Rectal smooth muscle tissue (tissue), 1 donor: Measurements from ENCODE around the gene MCC.

Experiments used
- H3K27ac ChIP-seq: one replicate; pipeline ENCODE4 v1.7.0; 2013; ENCODE audit warnings: low read depth, low read length, inconsistent platforms
- H3K27me3 ChIP-seq: one replicate; pipeline ENCODE4 v1.7.0; 2013; ENCODE audit warnings: low read length; ENCODE audit not compliant: control insufficient read depth, insufficient read depth
- H3K36me3 ChIP-seq: one replicate; pipeline ENCODE4 v1.7.0; 2013; ENCODE audit warnings: low read length; ENCODE audit not compliant: control insufficient read depth, insufficient read depth
- H3K4me1 ChIP-seq: one replicate; pipeline ENCODE4 v1.7.0; 2013; ENCODE audit warnings: low read length; ENCODE audit not compliant: control insufficient read depth, insufficient read depth
- H3K4me3 ChIP-seq: one replicate; pipeline ENCODE4 v1.7.0; 2013; ENCODE audit warnings: low read length
- H3K9ac ChIP-seq: one replicate; pipeline ENCODE4 v1.7.0; 2013; ENCODE audit warnings: low read length

Gene MCC

DNA sequence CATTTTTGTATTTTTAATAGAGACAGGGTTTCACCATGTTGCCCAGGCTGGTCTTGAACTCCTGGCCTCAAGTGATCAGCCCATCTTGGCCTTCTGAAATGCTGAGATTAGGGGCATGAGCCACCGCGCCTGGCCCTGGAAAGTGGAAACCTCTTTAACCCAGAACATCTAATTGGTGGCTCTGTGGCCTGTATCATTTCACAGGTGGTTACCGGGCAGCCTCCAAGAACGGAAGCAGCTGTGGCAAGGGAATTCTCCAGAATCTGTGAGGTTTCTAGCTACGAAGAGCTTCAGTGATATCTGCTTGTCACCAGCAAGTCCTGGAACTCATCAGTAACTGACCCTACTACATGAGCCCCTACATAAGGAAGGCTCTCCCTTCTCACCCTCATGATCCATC is 316.7 kb downstream of the MCC start:
- H3K27me3 ChIP-seq = no peaks in the 10 kb centered on the region
- H3K27ac ChIP-seq = no peak overlapping the region
- H3K4me3 ChIP-seq = no peak overlapping the region
- H3K9ac ChIP-seq = no peak overlapping the region
- no peaks in the 10 kb centered on the region for H3K36me3 ChIP-seq
- H3K4me1 ChIP-seq = no peaks in the 10 kb centered on the region

DNA sequence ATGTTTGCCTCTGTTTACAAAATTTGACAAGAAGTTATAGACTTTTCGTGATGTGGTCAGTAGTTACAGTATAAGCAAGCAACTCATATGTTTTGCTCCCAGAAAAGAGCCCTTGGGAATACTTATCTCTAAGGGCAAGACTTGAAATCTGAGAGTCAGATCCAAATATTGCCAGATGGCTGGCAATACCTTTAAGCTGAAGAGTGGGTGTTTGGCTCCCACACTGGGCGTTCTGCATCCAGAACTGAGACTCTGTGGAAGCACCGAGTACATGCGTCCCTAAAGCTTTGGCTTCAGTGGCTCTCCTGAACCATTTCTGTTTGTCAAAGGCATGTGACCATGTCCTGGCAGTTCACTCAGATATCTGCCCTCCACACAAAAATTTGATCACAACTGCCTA is 317.5 kb downstream of the MCC start:
- Histone ChIP-seq H3K9ac (no peak overlapping the region), H3K27ac (no peak overlapping the region), H3K27me3 (no peaks in the 10 kb centered on the region), H3K4me3 (no peak overlapping the region), H3K4me1 (no peaks in the 10 kb centered on the region), H3K36me3 (no peaks in the 10 kb centered on the region)

DNA sequence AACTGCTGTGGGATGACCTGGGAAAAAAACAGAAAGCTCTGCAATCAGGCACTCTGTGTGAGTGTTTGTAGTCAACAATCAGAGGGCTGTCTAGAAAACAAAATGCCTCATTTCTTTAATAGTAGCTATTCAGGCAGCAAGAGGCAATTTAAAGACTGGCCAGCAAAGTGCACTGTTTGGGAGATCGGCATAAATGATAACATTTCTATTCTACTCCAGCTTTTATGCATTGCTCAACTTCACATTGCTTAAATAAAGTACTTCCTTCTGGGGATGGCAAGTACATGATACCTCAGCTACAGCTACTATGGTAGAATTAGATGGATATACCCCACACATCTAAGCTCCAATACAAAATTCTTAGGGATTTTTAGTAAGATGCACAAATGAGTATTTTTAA is 318.5 kb downstream of the MCC start:
- Histone ChIP-seq H3K27me3 (no peaks in the 10 kb centered on the region), H3K4me1 (no peaks in the 10 kb centered on the region), H3K27ac (no peak overlapping the region), H3K4me3 (no peak overlapping the region), H3K9ac (no peak overlapping the region), H3K36me3 (no peaks in the 10 kb centered on the region)

DNA sequence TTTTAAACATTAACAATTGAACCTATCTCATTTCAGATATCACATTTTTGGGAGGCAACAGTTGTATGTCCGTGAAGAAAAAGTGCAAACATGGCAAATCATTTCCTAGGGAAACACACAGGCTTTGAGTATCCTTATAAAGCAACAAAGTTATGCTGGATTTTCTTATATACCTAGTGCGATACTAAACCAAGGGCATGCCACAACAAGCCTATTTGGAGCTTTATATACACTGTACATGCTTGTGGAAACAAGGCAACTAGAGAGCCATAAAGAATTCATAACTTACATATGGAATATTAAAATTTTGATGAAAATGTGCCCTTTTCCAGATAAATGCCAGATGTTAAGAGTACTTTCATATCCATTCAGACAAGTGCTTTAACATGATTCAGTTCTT is 320.3 kb downstream of the MCC start:
- H3K4me3 ChIP-seq = no peak overlapping the region
- H3K36me3 ChIP-seq = no peaks in the 10 kb centered on the region
- no peak overlapping the region for H3K27ac ChIP-seq
- H3K4me1 ChIP-seq = no peaks in the 10 kb centered on the region
- no peaks in the 10 kb centered on the region for H3K27me3 ChIP-seq
- H3K9ac ChIP-seq = no peak overlapping the region

DNA sequence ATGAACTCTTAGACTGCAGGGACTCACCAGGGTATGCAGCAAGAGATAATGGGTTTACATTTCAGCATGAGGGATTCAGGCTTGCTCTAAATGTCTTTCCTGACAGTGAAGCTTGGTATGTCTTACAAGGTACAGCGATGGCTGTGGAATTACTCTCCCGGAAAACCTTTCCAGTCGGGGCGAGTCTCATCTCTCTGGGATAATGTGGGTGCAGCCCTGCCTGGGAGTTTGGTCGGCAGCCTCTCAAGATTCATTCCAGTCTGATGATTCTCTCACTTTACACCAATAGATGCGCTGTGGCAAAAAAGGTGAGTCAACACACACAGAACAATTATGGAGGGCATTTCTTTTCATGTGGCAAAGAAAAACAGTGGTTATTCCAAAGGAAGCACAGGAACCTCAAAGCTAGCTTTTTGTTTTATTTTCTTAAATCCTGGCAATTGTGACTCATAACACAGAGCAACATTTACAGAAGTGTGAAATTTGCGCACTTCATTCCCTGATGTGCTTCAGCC is 321.3 kb downstream of the MCC start:
- no peaks in the 10 kb centered on the region for H3K4me1 ChIP-seq
- no peaks in the 10 kb centered on the region for H3K27me3 ChIP-seq
- H3K9ac ChIP-seq = no peak overlapping the region
- no peak overlapping the region for H3K4me3 ChIP-seq
- H3K27ac ChIP-seq = no peak overlapping the region
- H3K36me3 ChIP-seq = no peaks in the 10 kb centered on the region

DNA sequence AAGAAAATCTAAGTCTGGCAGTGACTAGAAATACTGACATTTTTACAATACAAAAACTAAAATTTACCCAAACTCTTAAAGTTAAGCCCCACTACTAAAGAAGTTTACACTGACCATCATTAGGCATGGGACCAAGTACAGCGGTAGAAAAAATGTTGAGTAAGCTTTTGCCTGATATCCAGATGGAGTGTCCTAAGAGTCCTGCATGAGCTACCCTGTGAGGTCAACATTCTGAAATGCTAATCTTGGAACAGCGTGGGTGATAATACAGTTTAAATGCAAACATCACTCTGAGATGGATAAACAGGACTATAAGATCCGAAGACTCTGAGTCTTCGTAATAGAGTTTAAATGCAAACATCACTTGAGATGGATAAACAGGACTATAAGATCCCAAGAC is 322.0 kb downstream of the MCC start:
- Histone ChIP-seq H3K4me3 (no peak overlapping the region), H3K9ac (no peak overlapping the region), H3K27me3 (no peaks in the 10 kb centered on the region), H3K36me3 (no peaks in the 10 kb centered on the region), H3K4me1 (no peaks in the 10 kb centered on the region), H3K27ac (no peak overlapping the region)

DNA sequence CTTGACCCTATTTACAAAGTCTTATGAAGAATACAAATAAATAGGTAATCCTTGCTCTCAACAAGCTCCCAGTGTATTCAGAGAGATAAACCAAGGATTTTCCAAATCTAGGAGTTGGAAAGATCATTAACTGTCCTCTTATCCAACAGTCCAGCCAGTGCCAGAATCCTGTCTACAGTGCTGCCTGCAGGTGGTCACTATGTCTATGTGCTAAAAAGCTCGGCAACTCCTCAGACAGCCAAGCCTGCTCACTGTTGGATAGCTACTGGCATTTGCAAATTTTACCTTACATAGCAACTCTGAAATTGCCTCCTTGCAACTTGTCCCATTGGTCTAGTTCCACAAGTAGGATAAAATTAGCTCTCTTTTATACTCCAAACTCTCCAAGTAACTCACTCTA is 324.2 kb downstream of the MCC start:
- no peaks in the 10 kb centered on the region for H3K36me3 ChIP-seq
- no peaks in the 10 kb centered on the region for H3K27me3 ChIP-seq
- H3K4me3 ChIP-seq = no peak overlapping the region
- no peak overlapping the region for H3K9ac ChIP-seq
- H3K4me1 ChIP-seq = no peaks in the 10 kb centered on the region
- H3K27ac ChIP-seq = no peak overlapping the region

DNA sequence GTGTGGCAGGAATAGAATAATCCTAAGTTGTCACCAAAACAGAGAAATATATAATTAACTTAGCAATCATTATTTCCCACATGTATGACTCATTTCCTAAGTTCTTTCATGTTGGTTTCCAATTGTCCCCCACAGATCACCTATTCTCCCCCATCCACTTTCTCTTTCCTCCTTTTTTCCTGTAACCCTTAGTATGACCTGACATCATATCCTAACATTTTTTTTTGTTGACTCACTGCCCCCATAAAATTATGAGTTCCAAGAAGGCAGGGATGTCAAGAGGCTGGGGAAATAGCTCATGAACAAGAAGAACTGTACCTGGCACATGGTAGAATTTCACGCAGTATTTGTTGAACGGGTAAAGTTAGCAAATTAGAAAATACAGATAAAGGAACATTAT is 324.9 kb downstream of the MCC start:
- Histone ChIP-seq H3K27ac (no peak overlapping the region), H3K4me1 (no peaks in the 10 kb centered on the region)

DNA sequence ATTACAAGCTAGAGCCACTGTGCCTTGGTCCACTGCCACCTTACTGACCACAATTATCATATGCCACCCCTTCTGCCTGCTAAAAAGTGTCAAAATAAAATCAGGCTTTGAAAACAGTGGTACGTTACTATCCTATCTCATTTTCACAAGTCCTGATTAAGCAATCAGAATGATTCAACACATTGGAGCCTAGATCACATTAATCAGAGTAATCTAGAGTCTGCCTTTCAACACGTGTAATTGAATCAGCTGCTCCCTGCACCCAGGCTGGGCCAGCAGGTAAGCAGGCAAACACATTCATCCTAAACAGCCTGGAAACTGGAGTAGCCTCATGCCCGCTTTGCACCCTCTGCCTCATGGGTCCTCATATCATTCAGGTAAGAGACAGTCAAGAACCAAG is 325.5 kb downstream of the MCC start:
- Histone ChIP-seq H3K36me3 (no peaks in the 10 kb centered on the region), H3K4me3 (no peak overlapping the region), H3K27me3 (no peaks in the 10 kb centered on the region), H3K27ac (no peak overlapping the region), H3K4me1 (no peaks in the 10 kb centered on the region), H3K9ac (no peak overlapping the region)

More for the DNA sequence above, 324.9 kb downstream of the MCC start:
- Histone ChIP-seq H3K4me3 (no peak overlapping the region), H3K27me3 (no peaks in the 10 kb centered on the region), H3K9ac (no peak overlapping the region), H3K36me3 (no peaks in the 10 kb centered on the region)

DNA sequence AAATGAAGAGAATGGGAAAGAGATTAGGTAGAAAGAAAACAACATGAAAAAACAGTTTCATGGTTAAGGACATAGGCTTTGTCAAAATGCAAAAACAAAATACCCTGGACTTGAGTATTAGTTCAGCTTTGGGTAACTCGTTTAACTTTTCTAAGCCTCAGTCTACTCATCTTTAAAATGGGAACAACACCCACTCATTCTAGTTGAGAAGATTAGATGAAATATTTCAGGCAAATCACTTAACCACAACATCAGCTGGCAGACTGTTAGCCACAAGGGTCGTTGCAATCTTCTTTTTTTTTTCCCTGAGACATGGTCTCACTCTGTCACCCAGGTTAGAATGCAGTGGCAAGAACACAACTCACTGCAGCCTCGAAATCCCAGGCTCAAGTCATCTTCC is 326.0 kb downstream of the MCC start:
- H3K4me1 ChIP-seq = no peaks in the 10 kb centered on the region
- no peak overlapping the region for H3K4me3 ChIP-seq
- H3K9ac ChIP-seq = no peak overlapping the region
- H3K27ac ChIP-seq = no peak overlapping the region
- no peaks in the 10 kb centered on the region for H3K36me3 ChIP-seq
- H3K27me3 ChIP-seq = no peaks in the 10 kb centered on the region

DNA sequence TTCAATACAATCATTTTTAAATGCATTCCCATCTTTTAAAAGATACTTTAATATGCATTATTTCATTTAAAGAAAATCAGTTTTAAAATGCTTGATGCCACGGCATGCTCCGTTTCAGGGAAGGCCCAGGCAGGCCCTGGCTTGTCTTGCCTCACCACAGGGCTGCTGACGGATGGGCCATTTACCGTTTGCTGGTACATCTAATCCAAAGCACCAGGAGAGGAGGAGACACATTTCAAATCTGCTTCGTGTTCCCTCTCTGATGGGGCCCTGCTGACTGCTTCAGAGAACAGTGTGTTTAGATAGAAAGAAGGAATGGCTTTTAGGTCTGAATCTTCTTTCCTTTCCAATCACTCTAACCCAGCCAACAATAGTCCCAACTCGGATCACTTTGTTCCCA is 326.4 kb downstream of the MCC start:
- Histone ChIP-seq H3K4me1 (no peaks in the 10 kb centered on the region), H3K36me3 (no peaks in the 10 kb centered on the region), H3K27ac (no peak overlapping the region), H3K27me3 (no peaks in the 10 kb centered on the region), H3K4me3 (no peak overlapping the region), H3K9ac (no peak overlapping the region)

DNA sequence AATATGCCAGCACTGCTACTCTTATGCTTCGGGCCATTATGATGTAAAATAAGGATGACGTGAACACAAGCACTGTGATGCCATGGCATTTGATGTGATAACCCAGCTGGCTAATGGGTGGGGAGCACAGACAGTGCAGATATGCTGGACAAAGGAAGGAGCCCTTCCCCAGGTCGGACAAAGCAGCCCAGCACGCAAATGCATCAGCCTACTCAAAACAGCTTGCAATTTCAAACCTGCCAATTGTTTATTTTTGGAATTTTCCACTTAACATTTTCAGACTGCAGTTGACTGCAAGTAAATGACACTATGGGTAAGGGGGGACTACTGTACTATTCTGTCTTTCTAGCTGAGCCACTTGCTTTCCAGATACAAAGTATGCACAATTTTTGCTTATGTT is 330.4 kb downstream of the MCC start:
- H3K4me3 ChIP-seq = no peak overlapping the region
- no peaks in the 10 kb centered on the region for H3K4me1 ChIP-seq
- H3K27ac ChIP-seq = no peak overlapping the region
- no peak overlapping the region for H3K9ac ChIP-seq
- H3K27me3 ChIP-seq = no peaks in the 10 kb centered on the region
- H3K36me3 ChIP-seq = no peaks in the 10 kb centered on the region

DNA sequence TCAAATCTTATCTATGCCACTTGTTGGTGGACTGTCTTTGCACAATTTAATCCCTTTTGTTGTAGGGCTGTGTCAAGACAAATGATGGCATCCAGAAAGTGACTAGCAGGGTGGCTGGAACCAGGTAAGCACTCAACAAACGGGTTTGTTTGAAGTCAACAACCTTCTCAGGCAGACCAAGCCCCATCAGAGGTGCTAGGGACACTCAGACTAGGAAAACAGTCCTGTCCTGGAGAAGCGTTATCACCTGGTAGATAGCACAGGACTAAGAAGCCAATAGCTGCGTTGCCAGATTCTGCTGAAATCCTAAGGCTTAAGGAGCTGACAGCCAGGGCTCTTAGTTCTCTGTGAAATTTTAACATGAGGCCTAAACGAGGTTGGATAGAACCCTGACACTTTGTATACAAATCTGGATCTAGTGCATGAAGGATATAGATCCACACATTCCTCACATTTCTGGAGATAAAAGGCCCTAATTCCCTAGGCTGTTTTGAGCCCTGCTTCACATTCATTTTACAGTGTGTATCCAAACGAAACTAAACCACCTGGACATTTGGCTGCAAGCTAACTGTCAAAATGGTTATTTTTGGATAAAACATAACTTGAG is 331.9 kb downstream of the MCC start:
- Histone ChIP-seq H3K9ac (no peak overlapping the region), H3K36me3 (no peaks in the 10 kb centered on the region), H3K4me3 (no peak overlapping the region), H3K27ac (no peak overlapping the region), H3K4me1 (no peaks in the 10 kb centered on the region), H3K27me3 (no peaks in the 10 kb centered on the region)
